ENCODE measurements around the gene DNAJB2. TPM values are rescaled to one million over a fixed set of nuclear protein-coding genes. Genes with fewer than 3 reads are reported as not detected.

The DNAJB2 gene
- total RNA-seq (2013), result 33.2 TPM
- polyA plus RNA-seq, result 10 to 100 TPM in 1 of 3 donors, 1 to 10 TPM in 2; 1.7 to 55.4 (median 1.9) TPM
- 27.6 and 32.8 TPM in 2 replicates for polyA minus RNA-seq
- 15.1 to 52.6 (median 35.4) reads per million in 11 experiments for total RNA-seq

DNA sequence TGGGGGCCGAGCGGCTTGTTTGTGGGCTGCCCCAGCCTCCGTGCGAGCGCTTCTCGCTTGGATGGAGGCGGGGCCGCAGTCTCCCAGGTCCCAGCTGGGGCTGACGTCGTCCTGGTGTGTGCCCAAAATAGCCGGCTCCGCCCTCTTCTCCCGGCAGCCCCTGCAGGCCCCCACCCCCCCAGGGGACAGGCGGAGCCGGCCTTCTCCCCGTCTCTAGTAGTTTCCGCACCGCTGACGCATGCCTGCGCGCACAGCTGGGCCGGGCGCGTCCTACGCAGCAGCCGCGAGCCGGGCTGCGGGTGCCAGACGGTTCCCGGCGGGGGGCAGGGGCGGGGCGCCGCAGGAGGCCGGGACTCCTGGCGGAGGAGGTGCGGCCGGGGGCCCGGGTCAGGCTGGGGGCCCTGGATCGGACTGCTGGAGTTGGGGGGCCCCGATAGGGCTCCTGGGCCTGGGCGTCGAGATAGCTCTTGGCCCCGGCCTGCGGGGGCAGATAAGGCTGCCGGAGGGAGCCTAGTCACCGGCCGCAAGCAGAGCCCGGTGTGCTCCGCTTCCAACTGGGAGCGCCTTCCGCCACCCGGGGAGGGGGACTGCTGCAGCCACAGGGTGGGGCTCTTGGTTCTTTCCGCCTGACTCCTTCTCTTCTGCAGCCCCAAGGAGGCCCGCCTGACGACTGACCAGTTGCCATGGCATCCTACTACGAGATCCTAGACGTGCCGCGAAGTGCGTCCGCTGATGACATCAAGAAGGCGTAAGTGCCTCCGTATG is at the start of gene DNAJB2:
TSS of gene DNAJB2 (plus strand) at position 216 of the 765 bp plus-strand sequence. CDS start at position 684, 468 bp downstream.
- Mint-ChIP-seq H3K36me3 (peaks cover 40 to 44% of the 10 kb centered on the region in 2 donors), H3K27ac (peak within 1 kb of the TSS; percentile 92 to 98 (median 97)), H3K9me3 (peaks cover 0 to 2% (median 0%) of the 10 kb centered on the region in 7 donors), H3K4me1 (peaks cover 29% of the 10 kb centered on the region), H3K4me3 (peak within 1 kb of the TSS; percentile 88 to 91), H3K27me3 (ENCODE audit: low read depth in 3 of 3) (peaks cover 2 to 6% (median 6%) of the 10 kb centered on the region in 3 donors)
- peak within 1 kb of the TSS; percentile 85 to 97 for H3K27ac ChIP-seq (ENCODE audit: low read depth in 1 of 2, low read length in 2 of 2)
- no peaks in the 10 kb centered on the region for H4K20me1 ChIP-seq (ENCODE audit: insufficient read depth, low read length)
- H3K79me2 ChIP-seq (ENCODE audit: insufficient read depth, low read length), result peaks cover 5% of the 10 kb centered on the region
- peak within 1 kb of the TSS; percentile 54 to 77 (median 57) for H3K4me3 ChIP-seq (replicated peaks in 1 of 3; ENCODE audit: low read depth in 2 of 3, low read length in 3 of 3)
- no peaks in the 10 kb centered on the region for H3K27me3 ChIP-seq (ENCODE audit: control insufficient read depth in 2 of 2, insufficient read depth in 2 of 2, low read length in 2 of 2)
- H3K9ac ChIP-seq (ENCODE audit: insufficient read depth, low read length, poor library complexity, severe bottlenecking), result peak within 1 kb of the TSS; percentile 98
- DNase-seq, result peak; percentile 99 to 100 (median 100)
- peaks cover 31 to 40% of the 10 kb centered on the region in 2 donors for H3K36me3 ChIP-seq (replicated peaks in 1 of 2; ENCODE audit: control insufficient read depth in 1 of 2, insufficient read depth in 2 of 2, low read length in 2 of 2)
- TF ChIP-seq, protein P1, sequence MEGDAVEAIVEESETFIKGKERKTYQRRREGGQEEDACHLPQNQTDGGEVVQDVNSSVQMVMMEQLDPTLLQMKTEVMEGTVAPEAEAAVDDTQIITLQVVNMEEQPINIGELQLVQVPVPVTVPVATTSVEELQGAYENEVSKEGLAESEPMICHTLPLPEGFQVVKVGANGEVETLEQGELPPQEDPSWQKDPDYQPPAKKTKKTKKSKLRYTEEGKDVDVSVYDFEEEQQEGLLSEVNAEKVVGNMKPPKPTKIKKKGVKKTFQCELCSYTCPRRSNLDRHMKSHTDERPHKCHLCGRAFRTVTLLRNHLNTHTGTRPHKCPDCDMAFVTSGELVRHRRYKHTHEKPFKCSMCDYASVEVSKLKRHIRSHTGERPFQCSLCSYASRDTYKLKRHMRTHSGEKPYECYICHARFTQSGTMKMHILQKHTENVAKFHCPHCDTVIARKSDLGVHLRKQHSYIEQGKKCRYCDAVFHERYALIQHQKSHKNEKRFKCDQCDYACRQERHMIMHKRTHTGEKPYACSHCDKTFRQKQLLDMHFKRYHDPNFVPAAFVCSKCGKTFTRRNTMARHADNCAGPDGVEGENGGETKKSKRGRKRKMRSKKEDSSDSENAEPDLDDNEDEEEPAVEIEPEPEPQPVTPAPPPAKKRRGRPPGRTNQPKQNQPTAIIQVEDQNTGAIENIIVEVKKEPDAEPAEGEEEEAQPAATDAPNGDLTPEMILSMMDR (IDR thresholded peaks at IDR 0.05), result peak; percentile 30
- H3K4me1 ChIP-seq (ENCODE audit: control insufficient read depth in 1 of 2, insufficient read depth in 2 of 2, low read length in 2 of 2), result peaks cover 23 to 31% of the 10 kb centered on the region in 2 donors
- WGBS (ENCODE audit: insufficient coverage), result under 1% methylated on average over 63 of the region's 65 CpGs
- intact Hi-C loops (cut with micrococcal nuclease), result loop anchor here (1.0 to 2.0 kb wide), 4 partner anchors 15 to 107 kb away; partner anchors contain the start of gene DNPEP (in 2 of the 2)
- H3K9me3 ChIP-seq (replicated peaks in 1 of 2; ENCODE audit: control insufficient read depth in 1 of 2, insufficient read depth in 1 of 2, low read length in 2 of 2), result no peaks in the 10 kb centered on the region
- H3K4me2 ChIP-seq (replicated peaks; ENCODE audit: extremely low read depth, low read length, poor library complexity, severe bottlenecking), result peak within 1 kb of the TSS; percentile 76
- peak within 1 kb of the TSS; percentile 83 for H2AFZ ChIP-seq (ENCODE audit: insufficient read depth, low read depth, low read length, poor library complexity, severe bottlenecking)

DNA sequence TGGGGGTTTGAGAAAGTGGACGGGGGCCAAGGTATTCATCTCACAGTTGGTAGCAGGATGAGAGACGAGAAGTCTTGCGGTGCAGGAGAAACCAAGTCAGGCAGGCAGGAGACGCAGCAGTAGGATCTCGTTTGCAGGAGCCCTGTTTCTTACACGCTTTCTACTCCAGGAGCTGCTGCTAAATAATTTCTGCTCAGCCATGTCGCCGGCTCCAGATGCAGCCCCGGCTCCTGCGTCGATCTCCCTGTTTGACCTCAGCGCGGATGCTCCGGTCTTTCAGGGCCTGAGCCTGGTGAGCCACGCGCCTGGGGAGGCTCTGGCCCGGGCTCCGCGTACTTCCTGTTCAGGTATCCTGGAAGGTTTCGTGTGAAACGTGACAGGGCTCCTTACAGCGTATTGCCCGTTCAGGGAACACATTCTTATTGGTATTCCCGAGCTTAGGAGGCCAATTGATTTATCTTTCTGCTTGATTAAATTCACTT is 49.1 kb upstream of the DNAJB2 start:
- DNase-seq, result peak in 2 of 3 donors; percentile 47 to 54
- no peaks in the 10 kb centered on the region for H3K9me3 ChIP-seq (replicated peaks in 1 of 2; ENCODE audit: control insufficient read depth in 1 of 2, insufficient read depth in 1 of 2, low read length in 2 of 2)
- H3K36me3 ChIP-seq (replicated peaks in 1 of 2; ENCODE audit: control insufficient read depth in 1 of 2, insufficient read depth in 2 of 2, low read length in 2 of 2), result peaks cover 32 to 48% of the 10 kb centered on the region in 2 donors
- H3K9me3 Mint-ChIP-seq, result peaks cover 0 to 5% (median 0%) of the 10 kb centered on the region in 7 donors
- H3K27me3 ChIP-seq (ENCODE audit: control insufficient read depth in 2 of 2, insufficient read depth in 2 of 2, low read length in 2 of 2), result peaks cover 0 to 10% of the 10 kb centered on the region in 2 donors
- peak overlapping the region; percentile 80 to 89 (median 81) for H3K4me3 ChIP-seq (replicated peaks in 1 of 3; ENCODE audit: low read depth in 2 of 3, low read length in 3 of 3)
- H3K27me3 Mint-ChIP-seq (ENCODE audit: low read depth in 3 of 3), result peaks cover 14 to 22% (median 16%) of the 10 kb centered on the region in 3 donors
- H3K4me1 Mint-ChIP-seq, result peaks cover 45% of the 10 kb centered on the region
- TF ChIP-seq, protein P1 (IDR thresholded peaks at IDR 0.05), result no peak
- intact Hi-C loops (cut with micrococcal nuclease), result loop anchor here in 1 of 2 donors (2.0 kb wide), 1 partner anchor 19 kb away; no protein-coding TSS in a partner anchor
- peak overlapping the region; percentile 96 for H3K4me2 ChIP-seq (replicated peaks; ENCODE audit: extremely low read depth, low read length, poor library complexity, severe bottlenecking)
- H3K36me3 Mint-ChIP-seq, result peaks cover 54 to 63% of the 10 kb centered on the region in 2 donors
- peak overlapping the region; percentile 95 to 98 for H3K4me3 Mint-ChIP-seq
- H4K20me1 ChIP-seq (ENCODE audit: insufficient read depth, low read length), result peaks cover 45% of the 10 kb centered on the region
- H3K9ac ChIP-seq (ENCODE audit: insufficient read depth, low read length, poor library complexity, severe bottlenecking), result peak overlapping the region; percentile 89
- under 1% methylated on average over 24 of the region's 24 CpGs for WGBS (ENCODE audit: insufficient coverage)
- peak overlapping the region; percentile 67 to 86 for H3K27ac ChIP-seq (ENCODE audit: low read depth in 1 of 2, low read length in 2 of 2)
- H2AFZ ChIP-seq (ENCODE audit: insufficient read depth, low read depth, low read length, poor library complexity, severe bottlenecking), result peak overlapping the region; percentile 82
- H3K79me2 ChIP-seq (ENCODE audit: insufficient read depth, low read length), result peaks cover 27% of the 10 kb centered on the region
- H3K27ac Mint-ChIP-seq, result peak overlapping the region; percentile 88 to 99 (median 96)
- H3K4me1 ChIP-seq (ENCODE audit: control insufficient read depth in 1 of 2, insufficient read depth in 2 of 2, low read length in 2 of 2), result peaks cover 40 to 42% of the 10 kb centered on the region in 2 donors

Measured in CD14-positive monocyte (primary cell).